Activated effector memory CD4-positive, alpha-beta T cell treated with anti-CD3 and anti-CD28 coated beads, Interleukin-2, amount 50 U/mL, for 16 hours (primary cell): ENCODE data around the gene SPEN.
A peak's percentile ranks its signal among the peaks of the same experiment; 100 is the strongest.
"Not testable (repeated sequence)": the region's sequence is repeated elsewhere in the genome, so short reads cannot be mapped to it uniquely, and the experiment has no call there.

Experiments used
- DNase-seq: peaks from one replicate; pipeline ENCODE4 v3.0.0-alpha.2; 2020

Gene SPEN

DNA sequence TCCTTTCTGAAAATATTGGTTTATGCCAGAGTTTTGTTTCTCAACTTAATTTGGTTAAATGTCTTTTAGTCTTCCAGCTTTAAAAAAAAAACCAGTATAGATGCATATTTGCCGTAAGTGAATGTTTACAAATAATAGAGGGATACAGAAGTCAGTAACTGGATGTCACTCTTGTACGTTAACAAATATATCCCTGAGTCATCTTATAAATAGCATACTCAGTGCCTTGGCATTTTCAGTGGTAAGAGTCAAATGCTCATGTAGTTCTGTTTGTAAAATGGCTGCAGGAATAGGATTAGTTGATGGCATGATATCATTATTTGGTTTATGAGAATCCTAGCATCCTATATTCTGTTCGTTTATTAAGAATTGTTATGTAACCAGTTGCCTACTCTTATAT, 55.4 kb downstream of the SPEN start:
- DNase-seq = no peak

DNA sequence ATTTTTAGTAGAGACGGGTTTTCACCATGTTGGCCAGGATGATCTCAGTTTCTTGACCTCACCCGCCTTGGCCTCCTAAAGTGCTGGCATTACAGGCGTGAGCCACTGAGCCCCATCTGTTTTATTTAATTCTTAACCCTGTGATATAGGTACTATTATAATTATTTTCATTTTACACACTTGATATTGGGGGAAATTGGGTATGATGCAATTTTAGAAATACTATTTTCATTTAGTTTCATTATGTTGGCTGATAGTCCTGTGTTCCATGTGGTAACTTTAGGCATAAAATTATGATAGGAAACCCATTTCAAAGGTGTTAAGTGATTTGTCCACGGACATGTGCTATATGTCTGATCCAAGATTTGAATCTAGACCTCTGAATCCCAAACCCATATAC, 61.1 kb downstream of the SPEN start:
- no peak for DNase-seq

DNA sequence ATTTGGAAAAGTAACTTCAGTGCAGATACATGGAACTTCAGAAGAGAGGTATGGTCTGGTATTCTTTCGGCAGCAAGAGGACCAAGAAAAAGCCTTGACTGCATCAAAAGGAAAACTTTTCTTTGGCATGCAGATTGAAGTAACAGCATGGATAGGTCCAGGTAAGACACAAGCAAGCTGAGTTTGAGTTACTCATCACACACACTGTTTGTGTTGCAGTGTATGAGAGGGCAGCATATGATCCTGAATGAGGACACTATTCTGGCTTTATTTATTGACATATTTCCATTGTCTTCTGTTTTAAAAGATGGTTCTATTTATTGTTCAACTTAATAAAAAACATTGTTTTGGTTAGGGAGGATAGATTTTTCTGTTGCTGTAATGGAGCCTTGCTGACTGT, 63.6 kb downstream of the SPEN start:
- no peak for DNase-seq

DNA sequence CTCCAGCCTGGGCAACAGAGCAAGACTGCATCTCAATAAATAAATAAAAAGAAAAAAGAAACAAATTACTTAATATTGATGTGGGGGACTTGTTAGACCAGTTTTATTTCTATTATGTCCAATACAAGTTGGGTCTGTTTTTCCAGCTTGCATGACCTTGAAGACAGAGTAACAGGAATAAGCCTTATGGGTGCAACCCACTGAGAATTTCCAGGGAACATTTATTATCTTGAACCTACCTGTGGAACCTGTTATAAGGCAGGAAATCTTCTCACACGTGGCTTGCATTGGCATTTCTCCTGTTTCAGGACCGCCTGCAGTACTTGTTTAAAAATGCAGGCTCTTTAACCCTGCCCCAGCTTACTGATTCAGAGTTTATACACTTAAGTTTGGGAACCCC, 64.4 kb downstream of the SPEN start:
- no peak for DNase-seq

DNA sequence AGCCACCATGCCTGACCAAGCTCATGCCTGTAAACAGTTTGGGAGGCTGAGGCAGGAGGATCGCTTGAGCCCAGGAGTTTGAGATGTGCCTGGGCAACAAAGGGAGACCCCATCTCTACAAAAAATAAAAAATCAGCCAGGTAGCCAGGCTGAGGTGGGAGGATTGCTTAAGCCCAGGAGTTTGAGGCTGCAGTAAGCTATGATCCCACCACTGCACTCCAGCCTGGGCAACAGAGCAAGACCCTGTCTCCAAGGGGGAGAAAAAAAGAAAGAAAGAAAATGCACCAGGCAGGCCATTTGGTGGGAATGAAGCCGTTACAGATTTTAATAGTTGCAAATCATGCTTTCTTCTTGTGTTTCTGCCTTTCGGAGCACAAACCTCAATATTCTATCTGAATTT, 66.1 kb downstream of the SPEN start:
- not testable (repeated sequence) for DNase-seq

DNA sequence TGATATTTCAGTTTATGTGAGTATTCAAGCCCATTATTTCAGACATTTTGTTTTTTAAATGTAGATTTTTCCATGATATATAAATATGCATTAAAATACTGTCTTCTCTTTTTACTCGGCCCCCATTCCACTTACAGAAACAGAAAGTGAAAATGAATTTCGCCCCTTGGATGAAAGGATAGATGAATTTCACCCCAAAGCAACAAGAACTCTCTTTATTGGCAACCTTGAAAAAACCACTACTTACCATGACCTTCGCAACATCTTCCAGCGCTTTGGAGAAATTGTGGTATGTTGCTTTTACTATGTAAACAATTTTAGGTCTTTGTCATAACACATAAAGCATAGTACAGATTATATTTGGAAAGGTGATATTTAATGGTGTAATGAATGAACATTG, 68.5 kb downstream of the SPEN start:
- DNase-seq = no peak

DNA sequence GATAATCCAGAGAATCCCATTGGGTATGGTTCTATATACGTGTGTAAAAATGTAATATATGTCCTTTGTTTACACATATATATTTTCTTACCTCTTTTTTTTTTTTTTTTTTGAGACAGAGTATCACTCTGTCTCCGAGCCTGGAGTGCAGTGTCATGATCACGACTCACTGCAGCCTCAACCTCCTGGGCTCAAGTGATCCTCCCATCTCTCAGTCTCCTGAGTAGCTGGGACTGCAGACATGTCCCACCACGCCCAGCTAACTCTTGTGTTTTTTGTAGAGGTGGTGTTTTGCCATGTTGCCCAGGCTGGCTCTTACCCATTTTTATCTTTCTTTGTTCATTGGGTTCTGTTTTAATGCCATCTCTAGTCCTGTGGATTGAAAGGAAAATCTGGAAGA, 68.9 kb downstream of the SPEN start:
- no peak for DNase-seq

DNA sequence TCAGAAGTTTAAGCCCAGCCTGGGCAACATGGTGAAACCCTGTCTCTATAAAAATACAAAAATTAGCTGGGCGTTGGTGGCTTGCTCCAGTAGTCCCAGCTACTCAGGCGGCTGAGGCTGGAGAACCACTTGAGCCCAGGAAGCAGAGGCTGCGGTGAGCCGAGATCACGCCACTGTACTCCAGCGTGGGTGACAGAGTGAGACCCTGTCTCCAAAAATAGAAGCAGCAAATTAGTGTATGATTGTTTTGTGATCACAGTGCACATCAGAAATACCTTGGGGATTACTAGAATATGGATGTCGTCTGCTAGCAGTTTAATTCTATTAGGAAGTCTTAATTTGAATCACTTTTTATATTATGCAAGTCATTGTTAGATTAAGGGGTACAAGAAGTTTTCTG, 69.4 kb downstream of the SPEN start:
- DNase-seq = no peak

DNA sequence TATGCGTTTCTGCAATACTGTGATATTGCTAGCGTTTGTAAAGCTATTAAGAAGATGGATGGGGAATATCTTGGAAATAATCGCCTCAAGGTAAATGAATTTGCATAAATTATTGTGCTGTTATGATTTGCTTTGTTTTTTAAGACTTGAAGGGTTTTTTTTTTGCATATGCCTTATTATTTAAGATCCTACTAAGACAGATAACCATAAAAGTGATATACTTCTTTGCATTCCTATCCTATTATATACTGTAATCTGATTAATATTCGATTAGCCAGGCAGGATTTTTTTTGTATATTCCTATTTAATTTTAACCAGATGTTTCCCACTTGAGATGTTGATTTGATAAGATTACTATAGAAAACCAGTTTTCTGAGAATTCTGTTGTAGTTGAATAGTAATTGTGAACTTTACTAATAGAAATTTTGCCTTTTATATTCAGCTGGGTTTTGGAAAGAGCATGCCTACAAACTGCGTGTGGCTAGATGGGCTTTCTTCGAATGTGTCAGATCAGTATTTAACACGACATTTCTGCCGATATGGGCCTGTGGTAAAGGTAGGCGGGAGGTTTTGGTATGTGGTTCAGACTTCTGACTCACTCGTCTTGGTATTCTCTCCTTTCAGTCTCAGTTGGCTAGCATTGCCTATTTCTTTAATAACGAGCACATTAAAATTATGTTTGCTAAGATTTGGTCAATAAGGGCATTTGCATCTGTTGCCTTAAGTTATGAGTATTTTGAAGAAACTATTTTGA, 71.6 kb downstream of the SPEN start:
- peak; percentile 85 for DNase-seq

DNA sequence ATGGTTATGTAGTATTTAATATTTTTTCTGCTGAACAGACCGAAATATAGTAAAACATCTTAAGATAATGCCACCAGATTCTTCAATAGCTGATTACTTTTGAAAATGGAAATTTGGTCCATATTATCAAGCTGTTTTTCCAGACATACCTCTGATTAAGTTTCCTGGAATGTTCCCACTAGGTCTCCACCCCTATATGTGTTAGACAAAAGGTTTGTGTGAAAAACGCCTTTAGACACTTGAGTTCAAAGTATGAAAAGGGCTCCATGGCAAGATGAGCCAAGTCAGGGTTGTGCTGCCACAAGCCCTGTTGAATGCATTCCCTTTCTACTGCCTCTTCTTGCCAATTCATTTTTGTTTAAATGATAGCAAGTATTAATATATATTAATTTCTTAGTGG, 75.7 kb downstream of the SPEN start:
- DNase-seq = no peak

DNA sequence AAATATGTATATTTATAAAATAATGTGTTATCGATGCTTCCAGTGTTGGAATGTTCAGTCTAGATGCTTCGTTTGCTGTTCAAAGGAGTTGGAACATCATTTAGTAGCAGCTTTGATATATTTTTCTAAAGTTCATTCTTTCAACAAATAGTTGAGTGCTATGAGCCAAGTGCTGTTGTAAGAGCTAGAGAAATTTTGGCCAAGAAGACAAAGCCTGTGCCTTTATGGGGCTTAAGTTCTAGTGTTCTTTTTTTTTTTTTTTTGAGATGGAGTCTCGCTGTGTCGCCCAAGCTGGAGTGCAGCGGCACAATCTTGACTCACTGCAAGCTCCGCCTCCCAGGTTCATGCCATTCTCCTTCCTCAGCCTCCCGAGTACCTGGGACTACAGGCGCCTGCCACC, 78.9 kb downstream of the SPEN start:
- not testable (repeated sequence) for DNase-seq

DNA sequence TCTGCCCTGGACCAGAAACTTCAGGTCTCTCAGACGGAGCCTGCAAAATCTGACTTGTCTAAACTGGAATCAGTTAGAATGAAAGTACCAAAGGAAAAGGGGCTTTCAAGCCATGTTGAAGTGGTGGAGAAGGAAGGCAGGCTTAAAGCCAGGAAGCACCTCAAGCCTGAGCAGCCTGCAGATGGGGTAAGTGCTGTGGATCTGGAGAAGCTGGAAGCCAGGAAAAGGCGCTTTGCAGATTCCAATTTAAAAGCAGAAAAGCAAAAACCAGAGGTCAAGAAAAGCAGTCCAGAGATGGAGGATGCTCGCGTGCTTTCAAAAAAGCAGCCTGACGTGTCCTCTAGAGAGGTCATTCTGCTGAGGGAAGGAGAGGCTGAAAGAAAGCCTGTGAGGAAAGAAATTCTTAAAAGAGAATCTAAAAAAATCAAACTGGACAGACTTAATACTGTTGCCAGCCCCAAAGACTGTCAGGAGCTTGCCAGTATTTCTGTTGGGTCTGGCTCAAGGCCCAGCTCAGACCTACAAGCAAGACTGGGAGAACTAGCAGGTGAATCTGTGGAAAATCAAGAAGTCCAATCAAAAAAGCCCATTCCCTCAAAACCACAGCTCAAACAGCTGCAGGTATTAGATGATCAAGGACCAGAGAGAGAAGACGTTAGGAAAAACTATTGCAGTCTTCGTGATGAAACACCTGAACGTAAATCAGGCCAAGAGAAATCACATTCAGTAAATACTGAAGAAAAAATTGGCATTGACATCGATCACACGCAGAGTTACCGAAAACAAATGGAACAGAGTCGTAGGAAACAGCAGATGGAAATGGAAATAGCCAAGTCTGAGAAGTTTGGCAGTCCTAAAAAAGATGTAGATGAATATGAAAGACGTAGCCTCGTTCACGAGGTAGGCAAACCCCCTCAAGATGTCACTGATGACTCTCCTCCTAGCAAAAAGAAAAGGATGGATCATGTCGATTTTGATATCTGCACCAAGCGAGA, 81.8 kb downstream of the SPEN start:
- no peak for DNase-seq

DNA sequence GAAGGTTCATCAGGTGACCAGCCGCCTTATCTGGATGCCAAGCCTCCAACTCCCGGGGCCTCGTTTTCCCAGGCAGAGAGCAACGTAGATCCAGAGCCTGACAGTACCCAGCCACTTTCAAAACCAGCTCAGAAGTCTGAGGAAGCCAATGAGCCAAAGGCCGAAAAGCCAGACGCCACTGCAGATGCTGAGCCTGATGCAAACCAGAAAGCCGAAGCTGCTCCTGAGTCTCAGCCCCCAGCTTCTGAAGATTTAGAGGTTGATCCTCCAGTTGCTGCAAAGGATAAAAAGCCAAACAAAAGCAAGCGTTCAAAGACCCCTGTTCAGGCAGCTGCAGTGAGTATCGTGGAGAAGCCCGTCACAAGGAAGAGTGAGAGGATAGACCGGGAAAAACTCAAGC, 83.9 kb downstream of the SPEN start:
- DNase-seq = no peak

DNA sequence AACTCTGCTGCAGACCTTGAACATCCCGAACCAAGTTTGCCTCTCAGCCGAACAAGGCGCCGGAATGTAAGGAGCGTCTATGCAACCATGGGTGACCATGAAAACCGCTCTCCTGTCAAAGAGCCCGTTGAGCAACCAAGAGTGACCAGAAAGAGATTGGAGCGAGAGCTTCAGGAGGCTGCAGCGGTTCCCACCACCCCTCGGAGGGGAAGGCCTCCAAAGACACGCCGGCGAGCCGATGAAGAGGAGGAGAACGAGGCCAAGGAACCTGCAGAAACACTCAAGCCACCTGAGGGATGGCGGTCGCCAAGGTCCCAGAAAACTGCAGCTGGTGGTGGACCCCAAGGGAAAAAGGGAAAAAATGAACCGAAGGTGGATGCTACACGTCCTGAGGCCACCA, 84.4 kb downstream of the SPEN start:
- no peak for DNase-seq

DNA sequence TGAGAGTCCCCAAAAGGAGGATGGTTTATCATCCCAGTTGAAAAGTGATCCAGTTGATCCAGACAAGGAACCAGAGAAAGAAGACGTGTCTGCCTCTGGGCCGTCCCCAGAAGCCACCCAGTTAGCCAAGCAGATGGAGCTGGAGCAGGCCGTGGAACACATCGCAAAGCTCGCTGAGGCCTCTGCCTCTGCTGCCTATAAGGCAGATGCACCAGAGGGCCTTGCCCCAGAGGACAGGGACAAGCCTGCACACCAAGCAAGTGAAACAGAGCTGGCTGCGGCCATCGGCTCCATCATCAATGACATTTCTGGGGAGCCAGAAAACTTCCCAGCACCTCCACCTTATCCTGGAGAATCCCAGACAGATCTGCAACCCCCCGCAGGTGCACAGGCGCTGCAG, 85.1 kb downstream of the SPEN start:
- no peak for DNase-seq

DNA sequence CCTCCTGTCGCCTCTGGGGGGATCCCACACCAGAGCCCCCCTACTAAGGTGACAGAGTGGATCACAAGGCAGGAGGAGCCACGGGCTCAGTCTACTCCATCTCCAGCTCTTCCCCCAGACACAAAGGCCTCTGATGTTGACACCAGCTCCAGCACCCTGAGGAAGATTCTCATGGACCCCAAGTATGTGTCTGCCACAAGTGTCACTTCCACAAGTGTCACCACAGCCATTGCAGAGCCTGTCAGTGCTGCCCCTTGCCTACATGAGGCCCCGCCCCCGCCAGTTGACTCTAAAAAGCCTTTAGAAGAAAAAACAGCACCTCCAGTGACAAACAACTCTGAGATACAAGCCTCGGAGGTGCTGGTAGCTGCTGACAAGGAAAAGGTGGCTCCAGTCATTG, 86.2 kb downstream of the SPEN start:
- DNase-seq = no peak

DNA sequence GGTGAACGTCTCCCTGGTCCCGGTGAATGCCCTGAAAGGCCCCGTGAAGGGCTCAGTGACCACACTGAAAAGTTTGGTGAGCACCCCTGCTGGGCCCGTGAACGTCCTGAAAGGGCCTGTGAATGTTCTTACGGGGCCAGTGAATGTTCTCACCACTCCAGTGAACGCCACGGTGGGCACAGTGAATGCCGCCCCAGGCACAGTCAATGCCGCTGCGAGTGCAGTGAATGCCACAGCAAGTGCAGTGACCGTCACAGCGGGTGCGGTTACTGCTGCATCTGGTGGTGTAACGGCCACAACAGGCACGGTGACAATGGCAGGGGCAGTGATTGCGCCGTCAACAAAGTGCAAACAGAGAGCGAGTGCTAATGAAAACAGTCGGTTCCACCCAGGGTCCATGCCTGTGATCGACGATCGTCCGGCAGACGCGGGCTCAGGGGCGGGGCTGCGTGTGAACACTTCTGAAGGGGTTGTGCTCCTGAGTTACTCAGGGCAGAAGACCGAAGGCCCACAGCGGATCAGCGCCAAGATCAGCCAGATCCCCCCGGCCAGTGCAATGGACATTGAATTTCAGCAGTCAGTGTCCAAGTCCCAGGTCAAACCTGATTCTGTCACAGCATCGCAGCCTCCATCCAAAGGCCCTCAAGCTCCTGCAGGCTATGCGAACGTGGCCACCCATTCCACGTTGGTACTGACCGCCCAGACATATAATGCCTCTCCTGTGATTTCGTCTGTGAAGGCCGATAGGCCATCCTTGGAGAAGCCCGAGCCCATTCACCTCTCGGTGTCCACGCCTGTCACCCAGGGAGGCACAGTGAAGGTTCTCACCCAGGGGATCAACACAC, 86.9 kb downstream of the SPEN start:
- no peak for DNase-seq

DNA sequence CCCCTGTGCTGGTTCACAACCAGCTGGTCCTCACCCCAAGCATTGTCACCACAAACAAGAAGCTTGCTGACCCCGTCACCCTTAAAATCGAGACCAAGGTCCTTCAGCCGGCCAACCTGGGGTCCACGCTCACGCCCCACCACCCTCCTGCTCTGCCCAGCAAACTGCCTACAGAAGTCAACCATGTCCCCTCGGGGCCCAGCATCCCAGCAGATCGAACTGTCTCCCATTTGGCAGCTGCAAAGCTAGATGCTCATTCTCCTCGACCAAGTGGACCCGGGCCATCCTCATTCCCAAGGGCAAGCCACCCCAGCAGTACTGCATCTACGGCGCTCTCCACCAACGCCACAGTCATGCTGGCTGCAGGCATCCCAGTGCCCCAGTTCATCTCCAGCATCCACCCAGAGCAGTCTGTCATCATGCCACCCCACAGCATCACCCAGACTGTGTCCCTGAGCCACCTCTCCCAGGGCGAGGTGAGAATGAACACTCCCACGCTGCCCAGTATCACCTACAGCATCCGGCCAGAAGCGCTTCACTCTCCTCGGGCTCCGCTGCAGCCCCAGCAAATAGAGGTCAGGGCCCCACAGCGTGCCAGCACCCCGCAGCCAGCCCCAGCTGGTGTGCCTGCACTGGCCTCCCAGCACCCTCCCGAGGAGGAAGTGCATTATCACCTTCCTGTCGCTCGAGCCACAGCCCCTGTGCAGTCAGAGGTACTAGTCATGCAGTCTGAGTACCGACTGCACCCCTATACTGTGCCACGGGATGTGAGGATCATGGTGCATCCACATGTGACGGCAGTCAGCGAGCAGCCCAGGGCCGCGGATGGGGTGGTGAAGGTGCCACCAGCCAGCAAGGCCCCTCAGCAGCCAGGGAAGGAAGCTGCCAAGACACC, 87.8 kb downstream of the SPEN start:
- DNase-seq = no peak

DNA sequence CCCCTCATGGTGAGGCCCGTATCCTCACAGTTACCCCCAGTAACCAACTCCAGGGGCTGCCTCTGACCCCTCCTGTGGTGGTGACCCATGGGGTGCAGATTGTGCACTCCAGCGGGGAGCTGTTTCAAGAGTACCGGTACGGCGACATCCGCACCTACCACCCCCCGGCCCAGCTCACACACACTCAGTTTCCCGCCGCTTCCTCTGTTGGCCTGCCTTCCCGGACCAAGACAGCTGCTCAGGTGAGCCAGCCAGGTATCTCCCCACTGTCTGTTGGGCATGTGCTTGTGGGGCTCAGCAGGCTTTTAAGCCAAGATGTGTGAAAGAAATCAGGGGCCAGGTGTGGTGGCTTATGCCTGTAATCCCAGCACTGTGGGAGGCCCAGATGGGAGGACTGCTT, 88.5 kb downstream of the SPEN start:
- DNase-seq = no peak

DNA sequence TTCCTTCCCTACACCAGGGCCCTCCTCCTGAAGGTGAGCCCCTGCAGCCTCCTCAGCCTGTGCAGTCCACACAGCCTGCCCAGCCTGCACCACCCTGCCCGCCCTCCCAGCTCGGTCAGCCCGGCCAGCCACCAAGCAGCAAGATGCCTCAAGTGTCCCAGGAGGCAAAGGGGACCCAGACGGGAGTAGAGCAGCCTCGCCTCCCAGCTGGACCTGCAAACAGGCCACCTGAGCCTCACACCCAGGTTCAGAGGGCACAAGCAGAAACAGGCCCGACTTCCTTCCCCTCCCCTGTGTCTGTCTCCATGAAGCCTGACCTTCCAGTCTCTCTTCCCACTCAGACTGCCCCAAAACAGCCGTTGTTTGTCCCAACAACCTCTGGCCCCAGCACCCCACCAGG, 89.6 kb downstream of the SPEN start:
- DNase-seq = no peak

DNA sequence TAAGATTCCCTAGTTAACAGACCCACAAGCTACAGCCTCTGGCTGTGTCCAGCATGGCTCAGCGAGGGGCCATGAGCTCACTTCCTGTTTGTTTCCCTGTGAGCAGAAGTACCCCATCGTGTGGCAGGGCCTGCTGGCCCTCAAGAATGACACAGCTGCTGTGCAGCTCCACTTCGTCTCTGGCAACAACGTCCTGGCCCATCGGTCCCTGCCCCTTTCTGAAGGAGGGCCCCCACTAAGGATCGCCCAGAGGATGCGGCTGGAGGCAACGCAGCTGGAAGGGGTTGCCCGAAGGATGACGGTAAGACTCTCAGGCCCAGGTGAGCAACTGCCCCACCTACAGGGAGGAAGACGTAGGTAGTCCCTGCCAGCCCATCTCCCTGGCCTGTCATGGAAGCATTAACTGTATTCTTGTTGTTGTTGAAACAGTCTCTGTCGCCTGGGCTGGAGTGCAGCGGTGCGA, 90.2 kb downstream of the SPEN start:
- peak; percentile 63 for DNase-seq

DNA sequence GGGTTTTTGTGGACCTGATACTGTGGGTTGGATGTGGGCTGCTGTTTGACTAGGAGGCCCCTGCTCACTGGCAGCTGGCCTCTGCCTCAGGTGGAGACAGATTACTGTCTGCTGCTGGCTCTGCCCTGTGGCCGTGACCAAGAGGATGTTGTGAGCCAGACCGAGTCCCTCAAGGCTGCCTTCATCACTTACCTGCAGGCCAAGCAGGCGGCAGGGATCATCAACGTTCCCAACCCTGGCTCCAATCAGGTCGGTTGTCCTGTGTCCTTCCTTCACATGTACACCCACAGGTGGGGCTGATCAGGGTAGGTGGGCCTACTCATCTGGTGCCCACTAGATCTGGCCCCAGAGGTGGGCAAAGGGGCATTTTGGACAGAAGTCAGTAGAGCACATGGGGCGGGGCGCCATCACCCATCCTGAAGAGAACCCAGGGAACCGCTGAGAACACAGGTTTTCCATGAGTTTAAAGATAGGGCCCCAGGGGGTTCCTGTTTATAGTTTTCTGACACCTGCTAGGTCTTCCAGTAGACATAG, 91.2 kb downstream of the SPEN start:
- DNase-seq = no peak
